IPS-15b (cell line): Measurements from ENCODE around the gene EIF2A.

Source experiments
- H3K27me3 ChIP-seq: one replicate; pipeline ENCODE4 v1.6.1; 2013; ENCODE audit warnings: low read length; ENCODE audit not compliant: control insufficient read depth, insufficient read depth
- H3K36me3 ChIP-seq: one replicate; pipeline ENCODE4 v1.6.1; 2013; ENCODE audit warnings: low read length; ENCODE audit not compliant: control insufficient read depth, insufficient read depth
- H3K4me1 ChIP-seq: one replicate; pipeline ENCODE4 v1.6.1; 2013; ENCODE audit warnings: mild to moderate bottlenecking, low read length; ENCODE audit not compliant: control insufficient read depth, insufficient read depth
- H3K4me3 ChIP-seq: one replicate; pipeline ENCODE4 v1.5.1; 2013; ENCODE audit warnings: low read depth, low read length
- H3K9ac ChIP-seq: one replicate; pipeline ENCODE4 v1.6.1; 2013; ENCODE audit warnings: low read depth, mild to moderate bottlenecking, low read length
- H3K9me3 ChIP-seq: one replicate; pipeline ENCODE4 v1.6.1; 2013; ENCODE audit warnings: mild to moderate bottlenecking, low read length; ENCODE audit not compliant: control insufficient read depth, insufficient read depth

Gene EIF2A

DNA sequence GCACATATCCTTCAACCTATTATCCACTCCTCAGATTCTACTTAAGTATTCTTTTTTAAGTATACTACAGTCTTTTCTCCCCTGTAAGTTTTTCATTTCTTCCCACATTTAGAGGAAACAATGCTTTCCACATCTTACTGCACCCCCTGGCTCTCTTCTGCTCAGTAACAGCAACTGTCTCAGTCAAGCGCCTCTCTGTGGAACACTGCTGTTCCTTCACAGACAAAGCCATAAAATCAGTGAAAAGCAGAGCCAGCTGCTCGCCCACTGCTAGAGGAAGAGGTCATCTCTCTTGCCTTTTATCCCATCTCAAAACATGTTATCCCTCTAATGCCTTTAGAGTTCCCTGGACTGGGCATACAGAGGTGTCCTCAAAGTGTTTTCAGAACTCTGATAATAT is 25.1 kb upstream of the EIF2A start:
- Histone ChIP-seq H3K4me3 (no peak overlapping the region), H3K9me3 (no peaks in the 10 kb centered on the region), H3K36me3 (no peaks in the 10 kb centered on the region), H3K27me3 (no peaks in the 10 kb centered on the region), H3K9ac (no peak overlapping the region), H3K4me1 (no peaks in the 10 kb centered on the region)

DNA sequence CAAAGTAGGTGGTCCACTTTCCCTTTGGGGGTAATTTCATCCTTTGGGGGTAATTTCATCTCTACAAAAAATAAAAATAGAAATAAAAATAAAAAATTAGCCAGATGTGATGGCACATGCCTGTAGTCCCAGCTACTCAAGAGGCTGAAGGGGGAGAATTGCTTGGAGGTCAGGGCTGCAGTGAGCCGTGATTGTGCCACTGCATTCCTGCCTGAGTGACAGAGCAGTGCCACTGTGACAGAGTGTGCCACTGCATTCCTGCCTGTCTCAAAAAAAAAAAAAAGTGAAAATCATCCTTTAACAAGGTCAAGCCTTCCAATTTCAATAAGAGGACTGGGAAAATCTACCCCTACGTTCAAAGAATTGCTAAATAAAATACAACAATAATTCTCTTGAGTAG is 23.0 kb upstream of the EIF2A start:
- no peaks in the 10 kb centered on the region for H3K27me3 ChIP-seq
- peaks cover 3% of the 10 kb centered on the region for H3K4me1 ChIP-seq
- H3K9ac ChIP-seq, result no peak overlapping the region
- H3K4me3 ChIP-seq, result no peak overlapping the region
- H3K9me3 ChIP-seq, result no peaks in the 10 kb centered on the region
- H3K36me3 ChIP-seq, result no peaks in the 10 kb centered on the region

DNA sequence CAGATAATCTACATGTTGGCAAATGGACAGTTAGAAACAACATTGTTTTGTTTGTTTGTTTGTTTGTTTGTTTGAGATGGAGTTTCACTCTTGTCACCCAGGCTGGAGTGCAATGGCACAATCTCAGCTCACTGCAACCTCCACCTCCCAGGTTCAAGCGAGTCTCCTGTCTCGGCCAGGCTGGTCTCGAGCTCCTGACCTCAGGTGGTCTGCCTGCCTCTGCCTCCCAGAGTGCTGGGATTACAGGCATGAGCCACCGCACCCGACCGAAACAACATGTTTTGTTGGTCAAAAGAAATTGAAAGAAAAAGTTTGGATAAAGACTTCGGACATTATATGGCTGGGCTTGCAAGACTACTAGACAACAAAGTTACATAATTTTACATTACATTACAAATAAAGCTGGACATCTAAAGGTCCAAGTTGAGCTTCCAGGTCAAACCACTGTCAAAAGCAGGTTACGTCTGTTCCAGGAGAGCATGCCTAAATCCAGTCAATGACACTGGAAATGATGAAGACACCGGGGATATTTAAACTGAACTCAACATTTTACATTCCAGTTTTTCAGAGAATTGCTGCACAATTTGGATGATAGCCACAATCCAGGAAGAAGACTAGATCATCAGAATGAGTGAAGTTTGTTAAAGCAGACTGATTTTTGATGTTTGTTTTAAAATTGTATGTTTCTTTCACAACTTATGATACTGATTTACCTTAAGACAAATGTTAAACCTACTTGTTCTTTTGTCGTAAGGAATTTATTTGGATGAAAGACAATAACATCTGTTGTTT is 18.9 kb upstream of the EIF2A start:
- Histone ChIP-seq H3K9ac (no peak overlapping the region), H3K9me3 (no peaks in the 10 kb centered on the region), H3K27me3 (no peaks in the 10 kb centered on the region), H3K4me1 (peaks cover 3% of the 10 kb centered on the region), H3K36me3 (no peaks in the 10 kb centered on the region), H3K4me3 (no peak overlapping the region)

DNA sequence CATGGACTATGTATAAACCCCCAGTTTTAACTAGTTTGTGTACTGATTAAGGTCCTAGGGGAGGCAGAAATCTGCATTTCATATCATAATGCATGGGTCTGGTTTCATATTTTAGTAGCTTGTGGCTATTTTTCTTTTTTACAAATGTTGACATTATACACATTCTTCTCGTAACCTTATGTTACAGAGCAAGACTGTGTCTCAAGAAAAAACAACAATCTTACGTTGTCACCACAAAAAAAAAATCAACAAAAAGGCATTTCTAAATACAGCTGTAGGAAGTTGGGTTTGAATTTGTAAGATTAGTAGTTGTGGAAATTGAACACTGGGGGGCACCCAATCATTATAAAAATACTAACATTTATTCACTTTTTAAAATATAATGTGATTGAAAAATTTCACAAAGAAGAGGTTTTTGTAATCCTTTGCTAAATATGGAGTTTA is 18.2 kb upstream of the EIF2A start:
- peaks cover 3% of the 10 kb centered on the region for H3K4me1 ChIP-seq
- H3K27me3 ChIP-seq, result no peaks in the 10 kb centered on the region
- no peaks in the 10 kb centered on the region for H3K9me3 ChIP-seq
- H3K9ac ChIP-seq, result no peak overlapping the region
- no peak overlapping the region for H3K4me3 ChIP-seq
- no peaks in the 10 kb centered on the region for H3K36me3 ChIP-seq

DNA sequence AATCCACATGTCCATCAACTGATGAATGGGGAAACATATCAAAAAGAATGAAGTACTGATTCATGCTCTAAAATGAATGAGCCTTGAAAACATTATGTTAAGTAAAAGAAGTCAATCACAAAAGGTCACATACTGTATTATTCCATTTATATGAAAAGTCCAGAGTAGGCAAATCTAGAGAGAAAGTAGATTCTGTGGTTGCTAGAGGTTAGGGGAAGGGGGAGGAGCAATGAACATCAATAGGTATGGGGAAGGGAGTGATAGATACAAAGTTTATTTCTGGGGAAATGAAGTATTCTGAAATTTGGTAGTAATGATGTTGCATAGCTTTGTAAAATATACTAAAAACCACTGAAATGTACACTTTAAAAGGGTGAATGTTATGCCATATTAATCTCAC is 14.8 kb upstream of the EIF2A start:
- Histone ChIP-seq H3K4me1 (peaks cover 3% of the 10 kb centered on the region), H3K4me3 (no peak overlapping the region), H3K9ac (no peak overlapping the region), H3K36me3 (no peaks in the 10 kb centered on the region), H3K27me3 (no peaks in the 10 kb centered on the region), H3K9me3 (no peaks in the 10 kb centered on the region)

DNA sequence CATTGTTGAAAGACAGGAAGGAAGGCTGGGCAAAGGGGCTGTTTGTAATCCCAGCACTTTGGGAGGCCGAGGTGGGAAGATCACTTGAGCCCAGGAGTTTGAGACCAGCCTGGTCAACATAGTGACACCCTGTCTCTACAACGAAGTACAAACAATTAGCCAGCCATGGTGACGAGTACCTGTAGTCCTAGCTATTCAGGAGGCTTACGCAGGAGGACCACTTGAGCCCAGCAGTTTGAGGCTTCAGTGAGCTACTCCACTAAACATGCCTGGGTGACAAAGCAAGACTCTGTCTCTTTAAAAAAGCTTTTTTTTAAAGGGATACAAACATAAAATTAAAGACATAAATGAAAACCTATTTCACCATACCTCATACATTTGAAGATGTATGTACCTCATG is 11.4 kb upstream of the EIF2A start:
- H3K4me3 ChIP-seq, result no peak overlapping the region
- H3K36me3 ChIP-seq, result no peaks in the 10 kb centered on the region
- H3K27me3 ChIP-seq, result no peaks in the 10 kb centered on the region
- H3K9ac ChIP-seq, result no peak overlapping the region
- H3K9me3 ChIP-seq, result no peaks in the 10 kb centered on the region
- H3K4me1 ChIP-seq, result no peaks in the 10 kb centered on the region

DNA sequence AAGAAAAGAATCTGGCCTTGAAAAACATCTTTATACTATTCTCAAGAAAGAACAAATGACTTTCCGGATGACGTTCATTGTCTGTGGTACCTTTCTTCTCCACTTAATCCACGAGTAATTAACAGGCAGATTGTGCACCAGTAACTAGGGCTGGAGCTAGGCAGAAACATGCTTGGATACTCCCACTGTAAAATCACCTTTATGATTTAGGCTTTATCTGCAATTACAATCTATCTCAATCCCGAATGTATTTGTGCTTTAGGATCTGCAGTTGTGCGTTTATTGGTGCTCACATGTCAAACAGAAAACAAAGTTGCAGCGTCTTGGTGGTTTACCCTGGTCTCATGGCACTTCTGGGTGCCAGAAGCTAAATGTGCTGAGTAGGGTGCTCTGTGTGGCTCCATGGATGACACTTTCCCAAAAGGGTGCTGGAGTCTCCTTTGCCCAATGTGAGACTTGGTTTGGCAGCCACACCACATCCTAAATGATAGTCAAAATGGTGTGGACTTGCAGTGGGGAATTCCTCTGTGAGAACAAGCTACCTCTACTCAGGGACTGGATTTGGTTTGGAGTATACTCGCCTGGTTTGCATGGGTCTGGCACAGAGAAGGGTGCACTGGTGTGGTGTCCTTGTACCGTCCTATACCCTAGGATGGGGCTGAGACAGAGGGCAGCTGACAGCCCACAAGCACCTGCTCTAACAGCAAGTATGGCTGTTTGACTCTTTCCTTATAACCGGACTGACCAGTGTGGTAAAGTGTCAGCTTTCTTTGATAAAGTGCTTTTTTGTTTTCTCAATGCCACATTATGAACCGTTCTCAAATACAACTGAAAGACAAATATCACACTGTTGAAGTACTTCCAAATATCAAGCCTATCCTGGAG is 8.0 kb upstream of the EIF2A start:
- H3K36me3 ChIP-seq, result no peaks in the 10 kb centered on the region
- H3K27me3 ChIP-seq, result no peaks in the 10 kb centered on the region
- no peaks in the 10 kb centered on the region for H3K4me1 ChIP-seq
- H3K9ac ChIP-seq, result no peak overlapping the region
- H3K9me3 ChIP-seq, result no peaks in the 10 kb centered on the region
- H3K4me3 ChIP-seq, result no peak overlapping the region

DNA sequence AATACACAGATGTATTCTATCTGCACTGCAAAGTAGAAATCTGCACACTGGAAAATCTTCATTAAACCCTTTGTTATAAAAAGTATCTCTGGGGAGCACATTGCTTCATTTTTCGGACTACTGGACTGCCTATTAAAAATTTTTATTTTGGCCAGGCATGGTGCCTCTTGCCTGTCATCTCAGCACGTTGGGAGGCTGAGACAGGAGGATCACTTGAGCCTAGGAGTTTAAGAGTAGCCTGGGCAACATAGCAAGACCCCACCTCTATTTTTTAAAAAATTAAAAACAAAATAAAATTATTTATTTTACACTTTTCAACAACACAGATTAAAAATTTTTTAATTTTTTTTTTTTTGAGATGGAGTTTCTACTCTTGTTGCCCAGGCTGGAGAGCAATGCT is 6.3 kb upstream of the EIF2A start:
- Histone ChIP-seq H3K27me3 (no peaks in the 10 kb centered on the region), H3K9me3 (no peaks in the 10 kb centered on the region), H3K36me3 (no peaks in the 10 kb centered on the region), H3K4me3 (no peak overlapping the region), H3K4me1 (no peaks in the 10 kb centered on the region), H3K9ac (no peak overlapping the region)

DNA sequence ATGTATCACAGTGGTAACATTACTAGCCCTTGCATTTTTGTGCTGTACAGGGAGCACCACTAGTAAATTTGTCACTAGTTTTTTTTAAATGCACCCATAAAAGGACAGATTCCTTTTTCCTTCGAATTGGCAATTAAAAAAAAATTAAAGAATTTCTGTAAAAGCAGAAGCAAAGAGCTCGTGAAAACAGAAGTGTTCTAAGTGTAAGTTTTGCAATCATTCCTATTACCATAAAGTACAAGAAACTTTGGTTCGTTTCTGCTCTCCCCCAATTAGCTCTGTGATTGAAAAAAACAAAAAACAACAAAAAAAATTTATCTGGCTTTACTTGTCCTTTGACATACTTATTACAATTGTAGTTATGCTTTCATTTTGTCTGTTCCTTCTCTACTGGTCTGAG is 5.6 kb upstream of the EIF2A start:
- H3K36me3 ChIP-seq, result peaks cover 5% of the 10 kb centered on the region
- H3K27me3 ChIP-seq, result no peaks in the 10 kb centered on the region
- H3K4me3 ChIP-seq, result no peak overlapping the region
- H3K4me1 ChIP-seq, result no peaks in the 10 kb centered on the region
- H3K9me3 ChIP-seq, result no peaks in the 10 kb centered on the region
- no peak overlapping the region for H3K9ac ChIP-seq

DNA sequence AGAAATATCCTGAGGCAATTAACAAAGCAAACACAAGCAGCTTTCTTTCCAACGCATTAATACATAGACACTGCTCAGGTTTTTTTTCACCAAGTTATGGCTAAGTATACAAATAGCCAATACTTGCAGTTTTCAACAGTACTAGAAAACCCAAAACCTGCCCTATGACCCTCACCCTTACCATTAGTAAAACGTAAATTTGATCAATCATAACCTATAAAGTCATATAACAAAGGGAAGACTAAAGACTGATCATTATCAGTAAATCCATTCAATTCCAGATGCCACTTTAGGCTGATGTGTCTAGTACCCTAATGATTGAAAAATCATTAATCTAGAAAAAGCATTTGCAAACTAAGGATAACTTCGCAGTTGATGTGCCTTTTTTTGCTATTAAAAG is 3.5 kb upstream of the EIF2A start:
- Histone ChIP-seq H3K9ac (no peak overlapping the region), H3K4me1 (no peaks in the 10 kb centered on the region), H3K4me3 (no peak overlapping the region), H3K27me3 (no peaks in the 10 kb centered on the region), H3K9me3 (no peaks in the 10 kb centered on the region), H3K36me3 (peaks cover 7% of the 10 kb centered on the region)

DNA sequence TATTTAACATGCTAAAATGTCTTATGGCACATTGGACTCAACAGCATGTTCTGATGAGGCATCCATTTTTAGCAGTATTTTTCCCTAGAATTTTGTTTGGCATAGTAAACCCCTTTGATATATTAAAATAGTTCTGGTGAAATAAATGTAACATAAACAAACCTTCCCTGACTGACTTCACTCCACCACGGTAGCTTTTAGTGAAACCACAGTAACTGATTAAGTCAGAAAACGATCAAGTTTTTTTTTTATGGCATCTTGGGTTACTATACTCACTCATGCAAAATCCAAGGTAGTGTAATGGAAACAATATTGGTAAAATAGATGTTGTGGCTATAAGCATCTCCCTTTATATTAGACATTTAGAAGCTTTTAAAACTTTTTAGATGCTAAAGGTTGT is 3.1 kb upstream of the EIF2A start:
- H3K36me3 ChIP-seq, result peaks cover 7% of the 10 kb centered on the region
- no peak overlapping the region for H3K9ac ChIP-seq
- H3K4me1 ChIP-seq, result no peaks in the 10 kb centered on the region
- no peak overlapping the region for H3K4me3 ChIP-seq
- no peaks in the 10 kb centered on the region for H3K9me3 ChIP-seq
- no peaks in the 10 kb centered on the region for H3K27me3 ChIP-seq

DNA sequence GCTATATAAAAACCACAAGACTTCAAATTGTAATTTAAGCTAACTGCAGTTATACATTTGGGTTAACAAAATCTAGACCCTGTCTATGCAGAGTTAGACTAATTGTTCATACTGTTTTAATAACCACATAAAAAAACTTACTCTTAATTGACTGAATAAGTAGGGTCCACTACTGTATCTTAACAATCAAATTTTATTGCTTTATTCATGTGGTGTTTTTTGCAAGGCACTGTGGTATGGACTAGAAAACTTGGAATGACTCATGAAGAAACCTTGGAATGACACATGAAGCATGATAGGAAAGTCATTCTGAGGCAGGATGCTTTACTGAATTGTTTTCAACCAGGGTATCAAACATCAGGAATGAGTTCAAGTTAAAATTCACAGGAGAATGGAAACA is 2.5 kb upstream of the EIF2A start:
- H3K4me3 ChIP-seq, result no peak overlapping the region
- no peak overlapping the region for H3K9ac ChIP-seq
- H3K27me3 ChIP-seq, result no peaks in the 10 kb centered on the region
- H3K4me1 ChIP-seq, result no peaks in the 10 kb centered on the region
- peaks cover 7% of the 10 kb centered on the region for H3K36me3 ChIP-seq
- H3K9me3 ChIP-seq, result no peaks in the 10 kb centered on the region
